Memory B cell (primary cell): ENCODE measurements around the gene PPP4R3A.
"Not testable (repeated sequence)": the region's sequence is repeated elsewhere in the genome, so short reads cannot be mapped to it uniquely, and the experiment has no call there.

ENCODE experiments used
- ATAC-seq: fragments of 150-1000 bp; cut with Tn5 transposase; 2 replicates; pipeline ENCODE4 v1.10.0; 2021; ENCODE audit warnings: low read depth, mild to moderate bottlenecking, moderate library complexity
- DNase-seq, 2 donors: peaks; one replicate each; pipeline ENCODE4 v3.0.0; 2022; ENCODE audit warnings: low spot score in 2 of 2
- H3K27ac Mint-ChIP-seq: one replicate; pipeline ENCODE4 v1.8.0; 2022; ENCODE audit warnings: mild to moderate bottlenecking, moderate library complexity, mixed read lengths
- H3K27me3 Mint-ChIP-seq: one replicate; pipeline ENCODE4 v1.8.0; 2022; ENCODE audit warnings: mixed read lengths
- H3K36me3 Mint-ChIP-seq: one replicate; pipeline ENCODE4 v1.8.0; 2022; ENCODE audit warnings: mild to moderate bottlenecking, mixed read lengths
- H3K4me1 Mint-ChIP-seq: one replicate; pipeline ENCODE4 v1.8.0; 2022; ENCODE audit warnings: mixed read lengths
- H3K4me3 Mint-ChIP-seq: one replicate; pipeline ENCODE4 v1.8.0; 2022; ENCODE audit warnings: mild to moderate bottlenecking, moderate library complexity, mixed read lengths
- H3K9me3 Mint-ChIP-seq: one replicate; pipeline ENCODE4 v1.8.0; 2022; ENCODE audit warnings: mixed read lengths

PPP4R3A gene

DNA sequence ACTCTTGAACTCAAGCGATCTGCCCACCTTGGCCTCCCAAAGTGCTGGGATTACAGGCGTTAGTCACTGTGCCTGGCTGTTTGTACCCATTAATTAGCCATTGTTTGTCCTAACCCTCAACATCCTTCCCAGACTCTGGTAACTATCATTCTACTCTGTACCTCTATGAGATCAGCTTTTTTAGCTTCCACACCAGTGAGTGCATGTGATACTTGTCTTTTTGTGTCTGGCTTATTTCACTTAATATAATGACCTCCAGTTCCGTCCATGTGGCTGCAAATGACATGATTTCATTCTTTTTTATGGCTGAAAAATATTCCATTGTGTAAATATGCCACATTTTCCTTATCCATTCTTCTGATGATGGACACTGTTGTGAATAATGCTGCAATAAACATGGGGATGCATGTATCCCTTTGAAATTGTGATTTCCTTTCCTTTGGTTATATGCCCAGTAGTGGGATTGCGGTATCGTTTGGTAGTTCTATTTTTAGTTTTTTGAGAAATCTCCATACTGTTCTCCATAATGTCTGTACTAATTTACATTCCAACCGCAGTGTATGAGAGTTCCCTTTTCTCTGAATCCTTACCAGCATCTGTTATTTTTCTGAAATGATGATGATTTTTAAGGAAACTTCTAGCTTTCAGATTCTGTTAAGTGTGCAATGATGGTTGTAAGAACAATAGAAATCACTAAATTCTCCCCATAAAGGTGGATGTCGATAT lies 6.7 kb upstream of the PPP4R3A start:
- DNase-seq (no peak), ATAC-seq (no peak)
- H3K9me3 Mint-ChIP-seq, result no peaks in the 10 kb centered on the region
- H3K36me3 Mint-ChIP-seq, result no peaks in the 10 kb centered on the region
- H3K4me3 Mint-ChIP-seq, result no peak overlapping the region
- peaks cover 3% of the 10 kb centered on the region for H3K27me3 Mint-ChIP-seq
- no peaks in the 10 kb centered on the region for H3K4me1 Mint-ChIP-seq
- H3K27ac Mint-ChIP-seq, result no peak overlapping the region

DNA sequence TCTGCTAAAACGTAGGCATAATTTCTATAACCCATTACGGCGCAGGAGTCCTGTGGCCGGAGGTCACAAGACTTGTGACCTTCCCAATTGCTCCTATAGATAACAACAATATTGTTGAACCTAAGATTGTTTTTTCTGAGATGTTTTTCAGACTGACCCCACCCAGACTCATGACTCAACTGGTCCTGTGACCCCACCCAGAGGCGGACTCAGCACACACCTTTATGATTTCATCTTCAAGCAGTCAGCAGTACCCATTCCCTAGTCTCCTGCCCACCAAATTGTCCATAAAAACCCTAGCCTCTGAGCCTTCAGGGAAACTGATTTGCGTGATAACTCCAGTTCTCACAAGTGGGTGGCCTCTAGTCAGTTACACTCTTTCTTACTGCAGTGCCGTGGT lies 5.9 kb upstream of the PPP4R3A start:
- Mint-ChIP-seq H3K4me1 (peaks cover 2% of the 10 kb centered on the region), H3K27ac (no peak overlapping the region), H3K27me3 (peaks cover 3% of the 10 kb centered on the region), H3K9me3 (no peaks in the 10 kb centered on the region), H3K36me3 (no peaks in the 10 kb centered on the region), H3K4me3 (no peak overlapping the region)
- ATAC-seq (no peak), DNase-seq (no peak)

DNA sequence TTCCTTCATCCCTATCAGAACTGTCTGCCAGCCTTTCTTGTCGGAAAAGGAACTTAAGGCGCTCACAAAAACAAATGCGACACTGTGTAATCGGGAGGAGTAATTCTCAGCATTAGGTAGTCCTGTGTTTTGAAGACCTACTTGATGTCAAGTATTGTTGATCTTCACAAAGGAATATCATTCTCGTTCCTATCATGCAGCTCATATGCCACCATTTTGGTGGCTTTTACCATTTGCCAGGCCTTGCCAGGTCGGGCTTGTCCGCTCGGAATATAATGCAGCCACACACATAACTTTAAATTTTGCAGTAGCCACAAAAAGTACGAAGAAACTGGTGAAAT lies 903 bp upstream of the PPP4R3A start:
- peak overlapping the region; percentile 97 for H3K4me3 Mint-ChIP-seq
- peaks cover 12% of the 10 kb centered on the region for H3K4me1 Mint-ChIP-seq
- no peaks in the 10 kb centered on the region for H3K27me3 Mint-ChIP-seq
- DNase-seq (no peak), ATAC-seq (no peak)
- H3K9me3 Mint-ChIP-seq, result no peaks in the 10 kb centered on the region
- H3K36me3 Mint-ChIP-seq, result peaks cover 8% of the 10 kb centered on the region
- peak overlapping the region; percentile 99 for H3K27ac Mint-ChIP-seq

DNA sequence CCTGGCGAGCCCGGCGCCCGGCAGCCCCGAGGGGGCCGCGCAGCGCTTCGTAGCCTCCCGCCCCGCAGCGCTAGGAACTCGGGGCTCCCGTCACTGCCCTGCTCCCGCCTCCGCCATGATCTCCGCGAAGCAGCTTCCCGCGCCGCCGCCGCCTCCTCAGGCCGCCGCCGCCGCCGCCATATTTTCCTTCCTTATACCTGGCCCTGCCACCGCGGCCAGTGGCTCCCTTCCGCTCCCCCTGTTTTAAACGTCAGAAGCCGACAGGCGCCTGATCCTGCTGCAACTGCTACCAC lies 286 bp downstream of the PPP4R3A start:
- Mint-ChIP-seq H3K27me3 (no peaks in the 10 kb centered on the region), H3K27ac (peak overlapping the region; percentile 99), H3K4me3 (peak overlapping the region; percentile 97), H3K36me3 (peaks cover 8% of the 10 kb centered on the region), H3K4me1 (peaks cover 13% of the 10 kb centered on the region), H3K9me3 (no peaks in the 10 kb centered on the region)
- DNase-seq, result no peak
- ATAC-seq, result peak; percentile 37

DNA sequence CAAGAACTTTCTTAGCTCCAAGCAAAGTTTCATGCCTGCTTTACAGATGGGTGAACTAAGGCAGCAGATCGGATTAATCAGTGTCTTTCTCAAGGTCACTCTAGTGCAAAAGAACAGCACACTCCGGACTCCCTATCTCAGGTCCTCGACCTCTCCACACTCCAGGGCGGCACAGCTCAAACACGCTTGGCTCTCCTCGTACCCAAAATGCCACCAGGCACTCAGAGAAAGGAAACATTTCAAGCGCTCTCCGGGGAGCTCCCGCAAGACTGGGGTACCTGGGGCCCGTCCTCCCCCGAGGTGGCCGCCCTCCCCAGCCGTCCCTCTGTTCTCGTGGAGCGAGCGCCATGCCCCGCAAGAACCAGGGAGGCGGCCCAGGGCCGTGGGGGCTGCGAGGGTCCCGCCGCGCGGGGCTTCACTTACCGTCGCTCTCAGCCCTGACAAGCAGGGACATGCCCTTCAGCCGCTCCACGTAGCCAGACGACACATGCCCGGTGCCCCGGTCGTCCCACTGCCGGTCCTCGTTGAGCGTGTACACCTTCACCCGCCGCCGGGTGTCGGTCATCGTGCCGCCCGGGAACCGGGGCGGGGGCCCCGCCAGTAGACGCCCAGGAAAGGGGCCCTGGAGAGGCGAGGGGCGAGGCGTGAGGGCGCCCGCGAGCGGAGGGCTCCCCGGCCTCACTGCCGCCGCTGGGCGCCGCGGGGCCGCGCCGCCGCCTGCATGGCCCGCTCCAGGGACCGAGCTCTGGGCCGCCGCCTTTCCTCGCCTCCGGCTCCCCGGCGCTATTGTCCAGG lies 830 bp downstream of the PPP4R3A start:
- Mint-ChIP-seq H3K27me3 (no peaks in the 10 kb centered on the region), H3K4me1 (peaks cover 15% of the 10 kb centered on the region), H3K27ac (peak overlapping the region; percentile 99), H3K9me3 (no peaks in the 10 kb centered on the region), H3K36me3 (peaks cover 8% of the 10 kb centered on the region), H3K4me3 (peak overlapping the region; percentile 97)
- ATAC-seq (peak; percentile 5), DNase-seq (peak in 1 of 2 donors; percentile 41)

DNA sequence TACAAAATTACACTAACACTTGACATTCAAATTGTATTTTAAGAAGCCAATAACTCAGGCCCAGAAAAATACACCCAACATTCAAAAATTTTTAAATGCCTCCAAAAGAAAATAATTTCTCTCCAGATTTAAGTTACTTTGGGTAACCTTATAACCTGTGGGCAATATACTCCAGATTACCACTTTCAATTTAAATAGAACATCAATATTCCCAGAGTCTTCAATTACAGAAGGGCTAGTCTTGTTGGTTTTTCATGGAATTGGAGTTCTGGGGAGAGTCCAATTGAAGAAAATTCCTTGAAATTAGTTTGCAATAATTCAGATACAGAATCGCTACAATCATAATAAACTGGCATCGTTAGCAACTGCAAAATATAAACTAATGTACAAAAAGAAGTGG lies 2.0 kb downstream of the PPP4R3A start:
- Mint-ChIP-seq H3K4me3 (peak overlapping the region; percentile 89), H3K36me3 (peaks cover 12% of the 10 kb centered on the region), H3K27me3 (no peaks in the 10 kb centered on the region), H3K9me3 (no peaks in the 10 kb centered on the region), H3K27ac (peak overlapping the region; percentile 99), H3K4me1 (peaks cover 18% of the 10 kb centered on the region)
- DNase-seq, result no peak
- no peak for ATAC-seq

DNA sequence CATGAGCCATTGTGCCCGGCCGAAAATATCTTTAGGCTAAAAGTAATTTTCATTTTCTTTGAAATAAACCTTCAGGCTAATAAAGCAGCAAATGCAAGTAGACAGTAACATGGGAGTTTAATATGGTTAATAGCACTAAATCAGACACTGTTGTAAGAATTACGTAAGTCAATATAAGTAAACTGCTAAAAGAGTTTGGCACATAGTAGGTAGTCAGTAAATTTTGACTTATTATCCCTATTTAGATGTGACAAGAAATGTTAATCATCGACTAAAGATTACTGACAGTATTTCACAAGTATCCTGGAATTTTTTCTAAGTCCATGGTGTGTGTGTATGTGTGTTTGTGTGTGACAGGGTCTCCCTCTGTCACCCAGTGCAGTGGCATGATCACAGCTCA lies 3.9 kb downstream of the PPP4R3A start:
- Mint-ChIP-seq H3K36me3 (peaks cover 15% of the 10 kb centered on the region), H3K27me3 (no peaks in the 10 kb centered on the region), H3K4me3 (no peak overlapping the region), H3K27ac (no peak overlapping the region), H3K4me1 (peaks cover 24% of the 10 kb centered on the region), H3K9me3 (no peaks in the 10 kb centered on the region)
- ATAC-seq, result no peak
- DNase-seq, result no peak

DNA sequence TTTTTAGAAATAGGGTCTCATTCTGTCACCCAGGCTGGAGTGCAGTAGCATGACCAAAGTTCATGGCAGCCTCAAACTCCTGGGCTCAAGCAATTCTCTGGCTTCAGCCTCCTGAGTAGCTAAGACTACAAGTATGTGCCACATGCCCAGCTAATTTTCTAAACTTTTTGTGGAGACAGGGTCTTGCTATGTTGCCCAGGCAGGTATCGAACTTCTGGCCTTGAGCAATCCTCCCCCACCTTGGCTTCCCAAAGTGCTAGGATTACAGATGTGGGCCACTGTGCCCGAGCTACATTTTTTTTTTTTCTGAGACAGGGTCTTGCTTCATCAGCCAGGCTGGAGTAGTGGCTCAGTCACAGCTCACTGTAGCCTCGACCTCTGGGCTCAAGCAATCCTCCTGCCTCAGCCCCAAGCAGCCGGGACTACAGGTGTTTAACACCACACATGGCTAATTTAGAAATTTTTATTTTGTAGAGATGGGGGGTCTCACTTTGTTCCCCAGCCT lies 7.1 kb downstream of the PPP4R3A start:
- Mint-ChIP-seq H3K4me1 (peaks cover 24% of the 10 kb centered on the region), H3K27ac (peak overlapping the region; percentile 64), H3K27me3 (no peaks in the 10 kb centered on the region), H3K4me3 (no peak overlapping the region), H3K36me3 (peaks cover 10% of the 10 kb centered on the region), H3K9me3 (no peaks in the 10 kb centered on the region)
- ATAC-seq (no peak), DNase-seq (no peak)

DNA sequence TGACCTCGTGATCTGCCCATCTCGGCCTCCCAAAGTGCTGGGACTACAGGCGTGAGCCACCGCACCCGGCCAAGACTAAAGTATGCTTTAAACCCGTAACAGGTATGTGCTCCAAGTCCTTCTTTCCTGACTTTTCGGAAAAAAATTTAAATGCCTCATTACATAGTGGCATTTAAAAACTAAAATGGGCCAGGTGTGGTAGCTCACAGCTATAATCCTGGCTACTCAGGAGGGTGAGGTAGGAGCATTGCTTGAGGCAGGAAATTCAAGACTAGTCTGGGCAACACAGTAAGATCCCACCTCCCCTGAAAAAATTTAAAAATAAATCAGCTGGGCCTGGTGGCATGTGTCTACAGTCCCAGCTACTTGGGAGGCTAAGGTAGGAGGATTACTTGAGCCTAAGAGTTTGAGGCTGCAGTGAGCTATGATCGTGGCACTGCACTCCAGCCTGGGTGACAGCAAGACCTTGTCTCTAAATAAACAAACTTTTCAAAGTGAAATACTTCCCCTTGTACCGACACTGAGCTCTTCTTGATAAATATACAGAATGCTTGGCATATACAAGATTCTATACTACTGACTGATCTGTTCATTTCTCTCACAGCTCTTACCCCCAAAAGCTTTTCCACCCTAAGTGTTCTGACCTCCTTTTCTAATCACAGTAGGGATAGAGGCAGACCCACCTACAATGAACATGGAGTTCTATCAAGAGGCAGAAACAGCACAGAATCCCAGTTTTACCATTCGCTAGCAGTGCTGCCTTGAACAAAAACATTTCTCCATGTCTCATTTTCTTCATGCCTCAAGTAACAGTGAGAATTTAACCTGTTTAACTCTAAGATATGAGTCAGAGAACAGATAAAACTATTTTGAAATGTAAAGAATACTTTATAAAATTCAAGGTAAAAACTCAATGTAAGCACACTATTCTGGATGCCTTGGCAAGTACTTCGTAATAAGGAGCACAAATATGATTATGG lies 7.9 kb downstream of the PPP4R3A start:
- Mint-ChIP-seq H3K4me3 (no peak overlapping the region), H3K27ac (peak overlapping the region; percentile 59), H3K4me1 (peaks cover 28% of the 10 kb centered on the region), H3K36me3 (peaks cover 11% of the 10 kb centered on the region), H3K9me3 (no peaks in the 10 kb centered on the region), H3K27me3 (no peaks in the 10 kb centered on the region)
- ATAC-seq, result no peak
- no peak for DNase-seq

DNA sequence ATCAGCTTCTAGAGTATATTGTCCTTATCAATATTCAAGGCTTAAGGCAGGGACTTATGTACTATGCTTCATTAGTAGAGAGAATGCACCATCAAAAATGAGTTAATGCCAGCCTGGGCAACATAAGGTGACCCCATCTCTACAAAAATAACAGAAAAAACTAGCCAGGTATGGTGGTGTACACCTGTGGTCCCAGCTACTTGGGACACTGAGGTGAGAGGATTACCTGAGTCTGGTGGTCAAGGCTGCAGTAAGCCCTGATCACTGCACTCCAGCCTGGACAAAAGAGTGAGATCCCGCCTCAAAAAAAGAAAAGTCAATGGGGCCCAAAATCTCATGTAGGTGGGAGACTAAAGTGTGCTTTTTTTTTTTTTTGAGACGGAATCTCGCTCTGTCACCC lies 8.8 kb downstream of the PPP4R3A start:
- Mint-ChIP-seq H3K36me3 (peaks cover 10% of the 10 kb centered on the region), H3K27ac (peak overlapping the region; percentile 60), H3K4me3 (no peak overlapping the region), H3K4me1 (peaks cover 34% of the 10 kb centered on the region), H3K9me3 (no peaks in the 10 kb centered on the region), H3K27me3 (no peaks in the 10 kb centered on the region)
- DNase-seq (no peak), ATAC-seq (no peak)

DNA sequence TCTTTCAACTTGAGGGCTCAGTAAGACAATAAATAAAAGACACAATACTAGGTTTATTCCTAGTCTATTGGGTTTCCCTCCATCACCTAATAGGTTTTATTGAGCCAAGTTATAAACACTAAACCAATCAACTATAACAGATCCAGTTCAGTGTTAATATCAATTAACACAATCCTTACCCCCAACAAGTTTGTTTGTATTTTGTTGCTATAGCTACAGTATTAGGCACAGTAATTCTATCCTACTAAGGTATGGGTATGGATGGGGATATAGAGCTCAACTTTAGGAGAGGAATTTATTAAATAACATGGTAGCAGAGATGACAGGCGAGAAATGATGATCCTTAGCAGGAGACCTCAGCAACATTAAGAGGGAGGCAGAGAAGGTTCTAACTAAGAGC lies 13.3 kb downstream of the PPP4R3A start:
- ATAC-seq (no peak), DNase-seq (no peak)
- peak overlapping the region; percentile 50 for H3K4me3 Mint-ChIP-seq
- peaks cover 4% of the 10 kb centered on the region for H3K36me3 Mint-ChIP-seq
- H3K4me1 Mint-ChIP-seq, result peaks cover 53% of the 10 kb centered on the region
- H3K27ac Mint-ChIP-seq, result peak overlapping the region; percentile 83
- H3K27me3 Mint-ChIP-seq, result no peaks in the 10 kb centered on the region
- H3K9me3 Mint-ChIP-seq, result no peaks in the 10 kb centered on the region

DNA sequence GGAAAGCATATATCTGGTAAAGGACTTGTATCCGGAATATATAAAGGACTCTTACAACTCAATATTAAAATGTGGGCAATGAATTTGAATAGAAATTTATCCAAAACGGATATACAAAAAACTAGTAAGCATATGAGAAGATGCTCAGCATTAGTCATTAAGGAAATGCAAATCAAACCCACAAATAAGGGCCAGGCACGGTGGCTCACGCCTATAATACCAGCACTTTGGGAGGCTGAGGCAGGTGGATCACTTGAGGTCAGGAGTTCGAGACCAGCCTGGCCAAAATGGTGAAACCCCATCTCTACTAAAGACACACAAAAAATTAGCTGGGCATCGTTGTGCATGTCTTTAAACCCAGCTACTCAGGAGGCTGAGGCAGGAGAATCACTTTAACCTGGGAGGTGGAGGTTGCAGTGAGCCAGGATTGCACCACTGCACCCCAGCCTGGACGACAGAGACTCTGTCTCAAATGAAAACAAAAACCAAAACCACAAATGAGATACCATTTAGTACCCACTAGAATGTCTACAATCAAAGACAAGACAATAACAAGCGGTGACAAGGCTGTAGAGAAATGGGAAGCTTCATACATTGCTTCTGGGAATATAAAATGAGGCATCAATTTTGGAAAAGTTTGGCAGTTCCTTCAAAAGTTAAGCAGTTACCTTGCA lies 15.6 kb downstream of the PPP4R3A start:
- not testable (repeated sequence) for DNase-seq, H3K27me3 Mint-ChIP-seq, H3K36me3 Mint-ChIP-seq, H3K9me3 Mint-ChIP-seq
- Mint-ChIP-seq H3K4me1 (peaks cover 47% of the 10 kb centered on the region), H3K4me3 (peak overlapping the region; percentile 72), H3K27ac (peak overlapping the region; percentile 83)
- ATAC-seq, result peak; percentile 18

DNA sequence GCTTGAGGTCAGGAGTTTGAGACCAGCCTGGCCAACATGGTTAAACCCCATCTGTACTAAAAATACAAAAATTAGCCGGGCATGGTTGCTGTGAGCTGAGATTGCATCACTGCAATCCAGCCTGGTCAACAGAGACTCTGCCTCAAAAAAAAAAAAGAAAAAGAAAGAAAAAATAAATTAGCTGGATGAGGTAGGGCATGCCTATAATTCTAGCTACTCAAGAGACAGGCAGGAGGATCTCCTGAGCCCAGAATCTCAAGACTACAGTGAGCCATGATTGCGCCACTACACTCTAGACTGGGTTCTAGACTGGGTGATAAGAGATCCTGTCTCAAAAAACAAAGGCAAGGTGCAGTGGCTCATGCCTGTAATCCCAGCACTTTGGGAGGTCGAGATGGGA lies 16.9 kb downstream of the PPP4R3A start:
- H3K4me3 Mint-ChIP-seq, result no peak overlapping the region
- no peak overlapping the region for H3K27ac Mint-ChIP-seq

More for the DNA sequence above, 16.9 kb downstream of the PPP4R3A start:
- Mint-ChIP-seq H3K4me1 (peaks cover 44% of the 10 kb centered on the region), H3K27me3 (no peaks in the 10 kb centered on the region), H3K36me3 (peaks cover 7% of the 10 kb centered on the region), H3K9me3 (no peaks in the 10 kb centered on the region)
- ATAC-seq (no peak), DNase-seq (no peak)
